ENCODE measurements around the gene DHX9. TPM values are rescaled to one million over a fixed set of nuclear protein-coding genes. Genes with fewer than 3 reads are reported as not detected.

Gene DHX9
- polyA plus RNA-seq, 2 of the 4 experiments (the other 2 are of a cell fraction): 205 to 247 TPM

DNA sequence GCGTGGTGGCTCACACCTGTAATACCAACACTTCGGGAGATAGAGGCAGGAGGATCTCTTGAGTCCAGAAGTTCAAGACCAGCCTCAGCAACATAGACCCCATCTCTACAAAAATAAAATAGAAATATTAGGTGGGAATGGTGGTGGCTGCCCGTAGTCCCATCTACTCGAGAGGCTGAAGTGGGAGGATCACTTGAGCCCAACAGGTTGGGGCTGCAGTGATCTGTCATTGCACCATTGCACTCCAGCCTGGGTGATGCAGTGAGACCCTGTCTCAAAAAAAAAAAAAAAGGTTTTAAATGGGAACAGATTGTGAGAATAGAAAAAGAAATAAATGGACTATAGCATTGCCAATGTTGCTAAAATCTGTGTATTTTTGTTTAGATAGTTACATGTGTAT lies 11.2 kb downstream of the DHX9 start:
- Histone ChIP-seq H3K9me3 (no peaks in the 10 kb centered on the region), H3K4me1 (no peaks in the 10 kb centered on the region), H3K27ac (no peak overlapping the region), H3K4me2 (no peak overlapping the region), H3K4me3 (no peak overlapping the region)
- ChIA-PET POLR2A (no interaction called here), CTCF (no interaction called here)
- ATAC-seq (no peak), DNase-seq (ENCODE audit: low read depth in 1 of 2, low spot score in 1 of 2) (no peak), FAIRE-seq (no peak)
- WGBS (ENCODE audit: missing lambda C conversion rate): 91% methylated on average over 4 of the region's 4 CpGs
- TF ChIP-seq JUNB (IDR thresholded peaks at IDR 0.05): no peak
- no peak for TF ChIP-seq NR3C1 (IDR thresholded peaks at IDR 0.05)
- no peak for TF ChIP-seq HEYL (CRISPR knock-in tag; IDR thresholded peaks at IDR 0.05)
- no peak for TF ChIP-seq MAFK (IDR thresholded peaks at IDR 0.05; ENCODE audit: partially characterized antibody)
- TF ChIP-seq, protein P1, sequence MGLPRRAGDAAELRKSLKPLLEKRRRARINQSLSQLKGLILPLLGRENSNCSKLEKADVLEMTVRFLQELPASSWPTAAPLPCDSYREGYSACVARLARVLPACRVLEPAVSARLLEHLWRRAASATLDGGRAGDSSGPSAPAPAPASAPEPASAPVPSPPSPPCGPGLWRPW (IDR thresholded peaks at IDR 0.05): no peak
- TF ChIP-seq RFX5 (IDR thresholded peaks at IDR 0.05): no peak
- TF ChIP-seq, protein P2, sequence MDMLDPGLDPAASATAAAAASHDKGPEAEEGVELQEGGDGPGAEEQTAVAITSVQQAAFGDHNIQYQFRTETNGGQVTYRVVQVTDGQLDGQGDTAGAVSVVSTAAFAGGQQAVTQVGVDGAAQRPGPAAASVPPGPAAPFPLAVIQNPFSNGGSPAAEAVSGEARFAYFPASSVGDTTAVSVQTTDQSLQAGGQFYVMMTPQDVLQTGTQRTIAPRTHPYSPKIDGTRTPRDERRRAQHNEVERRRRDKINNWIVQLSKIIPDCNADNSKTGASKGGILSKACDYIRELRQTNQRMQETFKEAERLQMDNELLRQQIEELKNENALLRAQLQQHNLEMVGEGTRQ (IDR thresholded peaks at IDR 0.05): no peak
- no peak for TF ChIP-seq ZNF302 (CRISPR knock-in tag; IDR thresholded peaks at IDR 0.05)
- no peak for TF ChIP-seq RARB (CRISPR knock-in tag; IDR thresholded peaks at IDR 0.05)
- no peak for TF ChIP-seq EHF (CRISPR knock-in tag; IDR thresholded peaks at IDR 0.05)
- no peak for TF ChIP-seq FOSB (CRISPR knock-in tag; IDR thresholded peaks at IDR 0.05)
- TF ChIP-seq HDAC2 (IDR thresholded peaks at IDR 0.05): no peak
- no peak for TF ChIP-seq CHD4 (IDR thresholded peaks at IDR 0.05; ENCODE audit: borderline replicate concordance)
- TF ChIP-seq SMC3 (IDR thresholded peaks at IDR 0.05): no peak
- TF ChIP-seq, protein P3, sequence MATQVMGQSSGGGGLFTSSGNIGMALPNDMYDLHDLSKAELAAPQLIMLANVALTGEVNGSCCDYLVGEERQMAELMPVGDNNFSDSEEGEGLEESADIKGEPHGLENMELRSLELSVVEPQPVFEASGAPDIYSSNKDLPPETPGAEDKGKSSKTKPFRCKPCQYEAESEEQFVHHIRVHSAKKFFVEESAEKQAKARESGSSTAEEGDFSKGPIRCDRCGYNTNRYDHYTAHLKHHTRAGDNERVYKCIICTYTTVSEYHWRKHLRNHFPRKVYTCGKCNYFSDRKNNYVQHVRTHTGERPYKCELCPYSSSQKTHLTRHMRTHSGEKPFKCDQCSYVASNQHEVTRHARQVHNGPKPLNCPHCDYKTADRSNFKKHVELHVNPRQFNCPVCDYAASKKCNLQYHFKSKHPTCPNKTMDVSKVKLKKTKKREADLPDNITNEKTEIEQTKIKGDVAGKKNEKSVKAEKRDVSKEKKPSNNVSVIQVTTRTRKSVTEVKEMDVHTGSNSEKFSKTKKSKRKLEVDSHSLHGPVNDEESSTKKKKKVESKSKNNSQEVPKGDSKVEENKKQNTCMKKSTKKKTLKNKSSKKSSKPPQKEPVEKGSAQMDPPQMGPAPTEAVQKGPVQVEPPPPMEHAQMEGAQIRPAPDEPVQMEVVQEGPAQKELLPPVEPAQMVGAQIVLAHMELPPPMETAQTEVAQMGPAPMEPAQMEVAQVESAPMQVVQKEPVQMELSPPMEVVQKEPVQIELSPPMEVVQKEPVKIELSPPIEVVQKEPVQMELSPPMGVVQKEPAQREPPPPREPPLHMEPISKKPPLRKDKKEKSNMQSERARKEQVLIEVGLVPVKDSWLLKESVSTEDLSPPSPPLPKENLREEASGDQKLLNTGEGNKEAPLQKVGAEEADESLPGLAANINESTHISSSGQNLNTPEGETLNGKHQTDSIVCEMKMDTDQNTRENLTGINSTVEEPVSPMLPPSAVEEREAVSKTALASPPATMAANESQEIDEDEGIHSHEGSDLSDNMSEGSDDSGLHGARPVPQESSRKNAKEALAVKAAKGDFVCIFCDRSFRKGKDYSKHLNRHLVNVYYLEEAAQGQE (IDR thresholded peaks at IDR 0.05): no peak
- TF ChIP-seq, protein P4, sequence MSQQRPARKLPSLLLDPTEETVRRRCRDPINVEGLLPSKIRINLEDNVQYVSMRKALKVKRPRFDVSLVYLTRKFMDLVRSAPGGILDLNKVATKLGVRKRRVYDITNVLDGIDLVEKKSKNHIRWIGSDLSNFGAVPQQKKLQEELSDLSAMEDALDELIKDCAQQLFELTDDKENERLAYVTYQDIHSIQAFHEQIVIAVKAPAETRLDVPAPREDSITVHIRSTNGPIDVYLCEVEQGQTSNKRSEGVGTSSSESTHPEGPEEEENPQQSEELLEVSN (IDR thresholded peaks at IDR 0.05; ENCODE audit: borderline replicate concordance, low read depth): no peak
- TF ChIP-seq KDM1A (IDR thresholded peaks at IDR 0.05; ENCODE audit: low read depth): no peak
- TF ChIP-seq, protein P5, sequence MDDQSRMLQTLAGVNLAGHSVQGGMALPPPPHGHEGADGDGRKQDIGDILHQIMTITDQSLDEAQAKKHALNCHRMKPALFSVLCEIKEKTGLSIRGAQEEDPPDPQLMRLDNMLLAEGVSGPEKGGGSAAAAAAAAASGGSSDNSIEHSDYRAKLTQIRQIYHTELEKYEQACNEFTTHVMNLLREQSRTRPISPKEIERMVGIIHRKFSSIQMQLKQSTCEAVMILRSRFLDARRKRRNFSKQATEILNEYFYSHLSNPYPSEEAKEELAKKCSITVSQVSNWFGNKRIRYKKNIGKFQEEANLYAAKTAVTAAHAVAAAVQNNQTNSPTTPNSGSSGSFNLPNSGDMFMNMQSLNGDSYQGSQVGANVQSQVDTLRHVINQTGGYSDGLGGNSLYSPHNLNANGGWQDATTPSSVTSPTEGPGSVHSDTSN (IDR thresholded peaks at IDR 0.05): no peak
- TF ChIP-seq ZFP36 (IDR thresholded peaks at IDR 0.05; ENCODE audit: borderline replicate concordance, partially characterized antibody): no peak
- TF ChIP-seq MYC (IDR thresholded peaks at IDR 0.05; ENCODE audit: borderline replicate concordance, low read length): no peak

DNA sequence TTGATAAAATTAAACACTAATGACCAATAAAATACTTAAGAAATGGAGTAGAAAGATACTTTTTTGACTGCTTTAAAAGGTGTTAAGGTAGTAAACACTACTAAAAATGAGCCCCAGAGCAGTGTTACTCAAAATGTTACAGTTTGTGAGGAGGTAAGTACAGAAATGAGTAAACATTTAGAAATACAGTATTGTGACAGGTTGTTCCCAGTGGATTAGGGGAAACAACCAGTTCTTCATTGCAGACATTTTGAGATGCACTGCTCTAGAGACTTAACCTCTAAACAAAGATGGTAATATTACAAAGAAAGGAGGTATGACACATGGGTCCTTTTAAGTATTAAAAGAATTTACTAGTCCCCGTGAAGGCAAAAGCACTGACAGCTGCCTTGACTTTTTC lies 12.7 kb downstream of the DHX9 start:
- 84% methylated on average over 1 of the region's 1 CpG for WGBS (ENCODE audit: missing lambda C conversion rate)
- Histone ChIP-seq H3K27ac (no peak overlapping the region), H3K4me3 (no peak overlapping the region), H3K4me1 (no peaks in the 10 kb centered on the region), H3K9me3 (no peaks in the 10 kb centered on the region), H3K4me2 (no peak overlapping the region)
- no peak for TF ChIP-seq EP300 (IDR thresholded peaks at IDR 0.05)
- TF ChIP-seq SMC3 (IDR thresholded peaks at IDR 0.05): no peak
- TF ChIP-seq POLR2AphosphoS2 (conservative IDR thresholded peaks at IDR 0.05; ENCODE audit: low read length): 0 out of 2 replicates have a peak, but pooled peaks have one; percentile 40
- TF ChIP-seq, protein P6, sequence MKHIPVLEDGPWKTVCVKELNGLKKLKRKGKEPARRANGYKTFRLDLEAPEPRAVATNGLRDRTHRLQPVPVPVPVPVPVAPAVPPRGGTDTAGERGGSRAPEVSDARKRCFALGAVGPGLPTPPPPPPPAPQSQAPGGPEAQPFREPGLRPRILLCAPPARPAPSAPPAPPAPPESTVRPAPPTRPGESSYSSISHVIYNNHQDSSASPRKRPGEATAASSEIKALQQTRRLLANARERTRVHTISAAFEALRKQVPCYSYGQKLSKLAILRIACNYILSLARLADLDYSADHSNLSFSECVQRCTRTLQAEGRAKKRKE (CRISPR knock-in tag; IDR thresholded peaks at IDR 0.05; ENCODE audit: low read depth): no peak
- TF ChIP-seq ESRRA (IDR thresholded peaks at IDR 0.05; ENCODE audit: borderline replicate concordance, low read length): no peak
- TF ChIP-seq EHF (CRISPR knock-in tag; IDR thresholded peaks at IDR 0.05): no peak
- TF ChIP-seq ZSCAN20 (CRISPR knock-in tag; IDR thresholded peaks at IDR 0.05): no peak
- ATAC-seq: no peak
- ChIA-PET POLR2A (no interaction called here), CTCF (no interaction called here)
- FAIRE-seq: no peak
- no peak for DNase-seq (ENCODE audit: low read depth in 1 of 2, low spot score in 1 of 2)
